ENCODE data around the gene TUBB2A. TPM values are rescaled to one million over a fixed set of nuclear protein-coding genes. Genes with fewer than 3 reads are reported as not detected.
"Not testable (repeated sequence)": the region's sequence is repeated elsewhere in the genome, so short reads cannot be mapped to it uniquely, and the experiment has no call there.

TUBB2A gene
- total RNA-seq, 1 donor from 2014 or later, result 15.4 TPM

- Histone ChIP-seq H3K36me3 (no peaks in the 10 kb centered on the region), H3K27ac (no peak overlapping the region), H3K9me3 (no peaks in the 10 kb centered on the region), H3K27me3 (no peaks in the 10 kb centered on the region), H3K4me1 (no peaks in the 10 kb centered on the region), H3K4me3 (no peak overlapping the region)
- DNase-seq (no peak), ATAC-seq (no peak)
- TF ChIP-seq CTCF (IDR thresholded peaks at IDR 0.05), result no peak
- intact Hi-C loops (cut with DNase I), result no loop called here
These were observed 44.0 kb upstream of the TUBB2A start for GRCh38 chr6:3201388-3201787.

- Histone ChIP-seq H3K27me3 (no peaks in the 10 kb centered on the region), H3K36me3 (no peaks in the 10 kb centered on the region), H3K4me1 (no peaks in the 10 kb centered on the region), H3K4me3 (no peak overlapping the region), H3K27ac (no peak overlapping the region), H3K9me3 (no peaks in the 10 kb centered on the region)
- intact Hi-C loops (cut with DNase I), result no loop called here
- TF ChIP-seq CTCF (IDR thresholded peaks at IDR 0.05), result no peak
- ATAC-seq (no peak), DNase-seq (no peak)
These were observed 43.3 kb upstream of the TUBB2A start for GRCh38 chr6:3200682-3201081.

- TF ChIP-seq CTCF (IDR thresholded peaks at IDR 0.05), result no peak
- intact Hi-C loops (cut with DNase I), result no loop called here
- no peak for DNase-seq
- Histone ChIP-seq H3K4me3 (no peak overlapping the region), H3K27ac (no peak overlapping the region), H3K4me1 (no peaks in the 10 kb centered on the region), H3K9me3 (no peaks in the 10 kb centered on the region), H3K27me3 (no peaks in the 10 kb centered on the region), H3K36me3 (no peaks in the 10 kb centered on the region)
- no peak for ATAC-seq
These were observed 42.0 kb upstream of the TUBB2A start for GRCh38 chr6:3199382-3199781.

- H3K4me1 ChIP-seq; ATAC-seq; H3K4me3 ChIP-seq; H3K36me3 ChIP-seq; H3K9me3 ChIP-seq; intact Hi-C loops (cut with DNase I); H3K27me3 ChIP-seq; DNase-seq; H3K27ac ChIP-seq: not testable (repeated sequence)
These were observed 40.4 kb upstream of the TUBB2A start for GRCh38 chr6:3197734-3198133.

- Histone ChIP-seq H3K27ac (no peak overlapping the region), H3K36me3 (no peaks in the 10 kb centered on the region), H3K9me3 (no peaks in the 10 kb centered on the region), H3K4me1 (no peaks in the 10 kb centered on the region), H3K4me3 (no peak overlapping the region), H3K27me3 (no peaks in the 10 kb centered on the region)
- no peak for ATAC-seq
- intact Hi-C loops (cut with DNase I), result no loop called here
- DNase-seq, result no peak
- no peak for TF ChIP-seq CTCF (IDR thresholded peaks at IDR 0.05)
These were observed 39.4 kb upstream of the TUBB2A start for GRCh38 chr6:3196770-3197169.

- Histone ChIP-seq H3K4me3 (no peak overlapping the region), H3K27ac (no peak overlapping the region), H3K9me3 (no peaks in the 10 kb centered on the region), H3K27me3 (no peaks in the 10 kb centered on the region), H3K36me3 (no peaks in the 10 kb centered on the region), H3K4me1 (no peaks in the 10 kb centered on the region)
- no peak for DNase-seq
- peak; percentile 39 for ATAC-seq
- TF ChIP-seq CTCF (IDR thresholded peaks at IDR 0.05), result no peak
- intact Hi-C loops (cut with DNase I), result no loop called here
These were observed 38.6 kb upstream of the TUBB2A start for GRCh38 chr6:3195695-3196497.

Measured in upper lobe of right lung (tissue), 1 donor.